Loucy (cell line): ENCODE results near the gene CPPED1.

Experiments used
- H2AFZ ChIP-seq: fragments of 200-600 bp; sonication (generic); 2 replicates; pipeline ENCODE4 v1.6.0; 2016; ENCODE audit warnings: antibody characterized with exemption, mild to moderate bottlenecking, low read length, moderate library complexity
- H3F3A ChIP-seq: fragments of 200-600 bp; 2 replicates; pipeline ENCODE4 v1.6.0; 2016; ENCODE audit warnings: antibody characterized with exemption, low read depth, mild to moderate bottlenecking
- H3K27me3 ChIP-seq: fragments of 200-600 bp; sonication (generic); 2 replicates; pipeline ENCODE4 v1.6.1; 2014; ENCODE audit warnings: low read length, mild to moderate bottlenecking; ENCODE audit not compliant: insufficient read depth, poor library complexity, severe bottlenecking
- H3K36me3 ChIP-seq: fragments of 200-600 bp; sonication (generic); 2 replicates; pipeline ENCODE4 v1.6.1; 2016; ENCODE audit warnings: low read length; ENCODE audit not compliant: insufficient read depth
- H3K4me1 ChIP-seq: fragments of 200-600 bp; sonication (generic); 2 replicates; pipeline ENCODE4 v1.5.1; 2014; ENCODE audit warnings: low read length, mild to moderate bottlenecking; ENCODE audit not compliant: insufficient read depth, poor library complexity, severe bottlenecking
- H3K4me2 ChIP-seq: fragments of 200-600 bp; sonication (generic); 2 replicates; pipeline ENCODE4 v1.6.0; 2014; ENCODE audit warnings: antibody characterized with exemption, low read length, low read depth, mild to moderate bottlenecking; ENCODE audit not compliant: poor library complexity, severe bottlenecking
- H3K4me3 ChIP-seq: fragments of 200-600 bp; sonication (generic); 2 replicates; pipeline ENCODE4 v1.5.1; 2014; ENCODE audit warnings: low read length, mild to moderate bottlenecking, mixed read lengths; ENCODE audit not compliant: poor library complexity, severe bottlenecking
- H3K79me2 ChIP-seq: fragments of 200-600 bp; sonication (generic); 2 replicates; pipeline ENCODE4 v1.6.1; 2014; ENCODE audit warnings: low read length; ENCODE audit not compliant: insufficient read depth
- H3K9ac ChIP-seq: fragments of 200-600 bp; sonication (generic); 2 replicates; pipeline ENCODE4 v1.6.0; 2014; ENCODE audit warnings: mild to moderate bottlenecking, low read depth, low read length, moderate library complexity; ENCODE audit not compliant: poor library complexity, severe bottlenecking
- H3K9me2 ChIP-seq: fragments of 200-600 bp; sonication (generic); replicated peaks from 2 replicates; pipeline ENCODE4 v1.6.1; 2016; ENCODE audit warnings: low read depth, low read length, mixed read lengths
- H3K9me3 ChIP-seq: fragments of 200-600 bp; sonication (generic); 2 replicates; pipeline ENCODE4 v1.6.1; 2014; ENCODE audit warnings: mild to moderate bottlenecking, antibody characterized with exemption, low read length, low read depth; ENCODE audit not compliant: insufficient read depth
- H4K20me1 ChIP-seq: fragments of 200-600 bp; sonication (generic); 2 replicates; pipeline ENCODE4 v1.6.0; 2014; ENCODE audit warnings: antibody characterized with exemption, low read length, mild to moderate bottlenecking; ENCODE audit not compliant: insufficient read depth, poor library complexity, severe bottlenecking
- EZH2phosphoT487 ChIP-seq: fragments of 200-600 bp; IDR thresholded peaks from 2 replicates; pipeline ENCODE4 v1.6.1; 2018; ENCODE audit warnings: antibody characterized with exemption, mild to moderate bottlenecking, moderate library complexity, borderline replicate concordance
- TF ChIP-seq, protein P1 (sequence below): fragments of 200-600 bp; sonication (generic); conservative IDR thresholded peaks from 2 replicates; pipeline ENCODE4 v1.5.1; 2014; ENCODE audit warnings: mild to moderate bottlenecking, antibody characterized with exemption, low read length

The CPPED1 gene

DNA sequence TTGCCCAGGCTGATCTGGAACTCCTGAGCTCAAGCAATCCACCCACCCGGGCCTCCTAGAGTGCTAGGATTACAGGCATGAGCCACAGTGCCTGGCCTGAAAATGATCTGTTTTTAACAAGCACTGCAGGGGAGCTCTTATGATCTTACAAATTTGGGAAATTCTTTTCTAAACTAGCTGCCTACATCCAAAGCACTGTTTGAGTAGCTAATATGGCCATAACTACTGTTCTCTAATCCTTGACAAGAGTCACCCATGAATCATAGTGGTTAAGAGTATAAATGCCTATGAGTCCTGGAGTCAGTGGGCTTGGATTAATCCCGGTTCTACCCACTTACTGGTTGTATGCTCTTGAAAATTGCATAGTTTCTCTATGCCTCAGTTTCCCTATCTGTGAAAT lies 1.4 kb upstream of the CPPED1 start:
- H3K79me2 ChIP-seq: no peaks in the 10 kb centered on the region
- H2AFZ ChIP-seq: no peak overlapping the region
- H3K27me3 ChIP-seq: no peaks in the 10 kb centered on the region
- no peaks in the 10 kb centered on the region for H3K9me2 ChIP-seq
- no peak overlapping the region for H3K4me2 ChIP-seq
- H3K36me3 ChIP-seq: no peaks in the 10 kb centered on the region
- H3K4me3 ChIP-seq: no peak overlapping the region
- H3K9ac ChIP-seq: no peak overlapping the region
- TF ChIP-seq EZH2phosphoT487: no peak
- TF ChIP-seq, protein P1, sequence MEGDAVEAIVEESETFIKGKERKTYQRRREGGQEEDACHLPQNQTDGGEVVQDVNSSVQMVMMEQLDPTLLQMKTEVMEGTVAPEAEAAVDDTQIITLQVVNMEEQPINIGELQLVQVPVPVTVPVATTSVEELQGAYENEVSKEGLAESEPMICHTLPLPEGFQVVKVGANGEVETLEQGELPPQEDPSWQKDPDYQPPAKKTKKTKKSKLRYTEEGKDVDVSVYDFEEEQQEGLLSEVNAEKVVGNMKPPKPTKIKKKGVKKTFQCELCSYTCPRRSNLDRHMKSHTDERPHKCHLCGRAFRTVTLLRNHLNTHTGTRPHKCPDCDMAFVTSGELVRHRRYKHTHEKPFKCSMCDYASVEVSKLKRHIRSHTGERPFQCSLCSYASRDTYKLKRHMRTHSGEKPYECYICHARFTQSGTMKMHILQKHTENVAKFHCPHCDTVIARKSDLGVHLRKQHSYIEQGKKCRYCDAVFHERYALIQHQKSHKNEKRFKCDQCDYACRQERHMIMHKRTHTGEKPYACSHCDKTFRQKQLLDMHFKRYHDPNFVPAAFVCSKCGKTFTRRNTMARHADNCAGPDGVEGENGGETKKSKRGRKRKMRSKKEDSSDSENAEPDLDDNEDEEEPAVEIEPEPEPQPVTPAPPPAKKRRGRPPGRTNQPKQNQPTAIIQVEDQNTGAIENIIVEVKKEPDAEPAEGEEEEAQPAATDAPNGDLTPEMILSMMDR: no peak
- no peaks in the 10 kb centered on the region for H4K20me1 ChIP-seq
- H3K4me1 ChIP-seq: no peaks in the 10 kb centered on the region
- no peaks in the 10 kb centered on the region for H3F3A ChIP-seq
- no peaks in the 10 kb centered on the region for H3K9me3 ChIP-seq

GRCh38 chr16:12804395-12804794 lies 708 bp upstream of the CPPED1 start:
- TF ChIP-seq, protein P1: no peak
- TF ChIP-seq EZH2phosphoT487: no peak
- no peaks in the 10 kb centered on the region for H3K9me3 ChIP-seq
- no peak overlapping the region for H3K9ac ChIP-seq
- no peak overlapping the region for H3K4me3 ChIP-seq
- no peaks in the 10 kb centered on the region for H3F3A ChIP-seq
- H3K4me2 ChIP-seq: no peak overlapping the region
- no peaks in the 10 kb centered on the region for H3K9me2 ChIP-seq
- H3K36me3 ChIP-seq: no peaks in the 10 kb centered on the region
- no peaks in the 10 kb centered on the region for H3K4me1 ChIP-seq
- H2AFZ ChIP-seq: no peak overlapping the region
- H3K27me3 ChIP-seq: no peaks in the 10 kb centered on the region
- no peaks in the 10 kb centered on the region for H4K20me1 ChIP-seq
- no peaks in the 10 kb centered on the region for H3K79me2 ChIP-seq

GRCh38 chr16:12802661-12803060 lies 1.0 kb downstream of the CPPED1 start:
- H3K4me3 ChIP-seq: no peak overlapping the region
- no peak overlapping the region for H3K4me2 ChIP-seq
- H3K27me3 ChIP-seq: no peaks in the 10 kb centered on the region
- H3F3A ChIP-seq: no peaks in the 10 kb centered on the region
- H3K79me2 ChIP-seq: no peaks in the 10 kb centered on the region
- no peaks in the 10 kb centered on the region for H3K36me3 ChIP-seq
- no peak overlapping the region for H2AFZ ChIP-seq
- no peaks in the 10 kb centered on the region for H3K4me1 ChIP-seq
- H3K9me3 ChIP-seq: no peaks in the 10 kb centered on the region
- no peaks in the 10 kb centered on the region for H3K9me2 ChIP-seq
- H4K20me1 ChIP-seq: no peaks in the 10 kb centered on the region
- H3K9ac ChIP-seq: no peak overlapping the region
- no peak for TF ChIP-seq EZH2phosphoT487
- TF ChIP-seq, protein P1: no peak
